SK-N-MC (cell line): ENCODE measurements around the gene GRIK3.

Experiments used
- EZH2 ChIP-seq: fragments of 200-600 bp; sonication (generic); IDR thresholded peaks from one replicate; pipeline ENCODE4 v1.6.1; 2017; ENCODE audit warnings: antibody characterized with exemption
- FOXP2 ChIP-seq: optimal IDR thresholded peaks from 2 replicates; pipeline ENCODE3; 2011; ENCODE audit warnings: mild to moderate bottlenecking, moderate library complexity; ENCODE audit not compliant: insufficient read depth; ENCODE audit errors: extremely low read length, control extremely low read depth
- POLR2AphosphoS5 ChIP-seq: IDR thresholded peaks from 2 replicates; pipeline ENCODE4 v1.6.1; 2012; ENCODE audit warnings: mild to moderate bottlenecking, low read depth, low read length, borderline replicate concordance

- TF ChIP-seq EZH2 (no peak), POLR2AphosphoS5 (no peak), FOXP2 (no peak)
These were observed 120.7 kb downstream of the GRIK3 start for GRCh38 chr1:36913484-36914060.
